ENCODE measurements around the gene NMT1. TPM values are rescaled to one million over a fixed set of nuclear protein-coding genes. Genes with fewer than 3 reads are reported as not detected.

NMT1 gene
- total RNA-seq, 1 donor: 77.6 TPM

DNA sequence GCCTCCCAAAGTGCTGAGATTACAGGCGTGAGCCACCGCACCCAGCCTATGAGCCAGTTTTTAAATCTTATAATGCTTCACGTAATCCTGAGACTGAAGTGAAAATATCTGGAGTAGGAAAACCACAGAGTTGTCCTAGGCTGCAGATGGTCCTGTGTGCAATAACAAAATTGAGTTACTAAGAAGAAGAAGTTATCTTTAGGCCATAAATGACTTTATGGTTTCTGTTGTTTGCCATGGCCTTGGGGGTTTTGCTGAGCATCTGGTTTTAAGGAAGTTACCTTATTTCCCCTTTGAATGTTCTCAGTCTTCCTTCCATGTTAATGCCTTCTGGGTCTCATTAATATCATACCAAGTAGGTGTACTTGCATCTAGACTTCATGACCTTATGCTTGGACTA lies 16.5 kb downstream of the NMT1 start:
- DNase-seq (ENCODE audit: low read depth): no peak
- no peak overlapping the region for H3K4me3 ChIP-seq (ENCODE audit: low read depth, low read length)
- TF ChIP-seq, protein P1, sequence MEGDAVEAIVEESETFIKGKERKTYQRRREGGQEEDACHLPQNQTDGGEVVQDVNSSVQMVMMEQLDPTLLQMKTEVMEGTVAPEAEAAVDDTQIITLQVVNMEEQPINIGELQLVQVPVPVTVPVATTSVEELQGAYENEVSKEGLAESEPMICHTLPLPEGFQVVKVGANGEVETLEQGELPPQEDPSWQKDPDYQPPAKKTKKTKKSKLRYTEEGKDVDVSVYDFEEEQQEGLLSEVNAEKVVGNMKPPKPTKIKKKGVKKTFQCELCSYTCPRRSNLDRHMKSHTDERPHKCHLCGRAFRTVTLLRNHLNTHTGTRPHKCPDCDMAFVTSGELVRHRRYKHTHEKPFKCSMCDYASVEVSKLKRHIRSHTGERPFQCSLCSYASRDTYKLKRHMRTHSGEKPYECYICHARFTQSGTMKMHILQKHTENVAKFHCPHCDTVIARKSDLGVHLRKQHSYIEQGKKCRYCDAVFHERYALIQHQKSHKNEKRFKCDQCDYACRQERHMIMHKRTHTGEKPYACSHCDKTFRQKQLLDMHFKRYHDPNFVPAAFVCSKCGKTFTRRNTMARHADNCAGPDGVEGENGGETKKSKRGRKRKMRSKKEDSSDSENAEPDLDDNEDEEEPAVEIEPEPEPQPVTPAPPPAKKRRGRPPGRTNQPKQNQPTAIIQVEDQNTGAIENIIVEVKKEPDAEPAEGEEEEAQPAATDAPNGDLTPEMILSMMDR (IDR thresholded peaks at IDR 0.05; ENCODE audit: insufficient read depth, low read length): no peak

- TF ChIP-seq, protein P1 (IDR thresholded peaks at IDR 0.05; ENCODE audit: insufficient read depth, low read length): no peak
- no peak overlapping the region for H3K4me3 ChIP-seq (ENCODE audit: low read depth, low read length)
- DNase-seq (ENCODE audit: low read depth): no peak
Measured at GRCh38 chr17:45081047-45081703, 20.1 kb downstream of the NMT1 start.

- TF ChIP-seq, protein P1 (IDR thresholded peaks at IDR 0.05; ENCODE audit: insufficient read depth, low read length): no peak
- no peak for DNase-seq (ENCODE audit: low read depth)
- no peak overlapping the region for H3K4me3 ChIP-seq (ENCODE audit: low read depth, low read length)
Measured at GRCh38 chr17:45086391-45086790, 25.3 kb downstream of the NMT1 start.

DNA sequence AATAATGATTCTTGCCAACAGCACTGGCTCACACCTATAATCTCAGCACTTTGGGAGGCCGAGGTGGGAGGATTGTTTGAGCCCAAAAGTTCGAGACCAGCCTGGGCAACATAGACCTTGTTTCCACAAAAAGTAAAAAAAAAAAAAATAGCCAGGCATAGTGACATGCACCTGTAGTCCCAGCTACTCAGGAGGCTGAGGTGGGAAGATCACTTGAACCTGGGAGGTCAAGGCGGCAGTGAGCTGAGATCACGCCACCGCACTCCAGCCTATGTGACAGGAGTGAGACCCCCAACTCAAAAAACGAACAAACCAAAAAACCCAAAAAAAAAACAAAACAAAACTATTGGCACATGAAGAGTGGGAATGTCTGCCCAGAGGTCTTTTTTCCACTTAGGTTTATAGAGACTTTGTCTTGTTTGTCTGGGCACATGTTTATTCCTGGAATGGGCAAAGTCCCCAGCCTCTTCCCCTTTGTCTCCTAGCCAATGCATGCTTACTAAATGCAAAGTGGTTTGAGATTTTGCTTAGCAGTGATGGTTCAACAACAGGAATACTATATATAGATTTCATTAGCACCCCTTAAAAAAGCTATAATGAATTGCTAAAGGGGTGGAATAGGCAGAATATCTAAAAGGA lies 25.9 kb downstream of the NMT1 start:
- TF ChIP-seq, protein P1 (IDR thresholded peaks at IDR 0.05; ENCODE audit: insufficient read depth, low read length): no peak
- DNase-seq (ENCODE audit: low read depth): no peak
- H3K4me3 ChIP-seq (ENCODE audit: low read depth, low read length): no peak overlapping the region

DNA sequence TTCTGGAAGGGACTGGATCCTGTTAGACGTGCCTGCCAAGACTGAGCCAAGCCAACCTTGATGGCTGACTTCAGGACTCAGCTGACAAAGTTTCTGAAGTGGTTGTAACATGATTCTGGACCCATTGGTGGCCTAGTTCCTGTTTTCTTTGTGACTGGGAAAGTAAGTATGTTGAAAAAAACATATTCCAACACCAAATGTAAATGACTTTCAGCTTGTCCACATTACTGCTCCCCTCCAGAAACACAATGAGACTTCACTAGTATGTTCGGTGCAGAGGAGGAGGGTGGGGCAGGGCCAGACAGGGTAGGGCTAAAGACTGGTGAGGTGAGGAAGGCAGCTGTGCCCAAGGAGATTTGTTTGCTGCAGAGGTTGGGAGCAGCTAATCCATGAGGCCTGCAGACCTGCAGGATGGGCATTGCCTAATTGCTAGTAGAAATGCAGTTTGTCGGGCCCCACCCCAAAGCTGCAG lies 26.4 kb downstream of the NMT1 start:
- no peak overlapping the region for H3K4me3 ChIP-seq (ENCODE audit: low read depth, low read length)
- DNase-seq (ENCODE audit: low read depth): peak; percentile 51
- TF ChIP-seq, protein P1 (IDR thresholded peaks at IDR 0.05; ENCODE audit: insufficient read depth, low read length): no peak

DNA sequence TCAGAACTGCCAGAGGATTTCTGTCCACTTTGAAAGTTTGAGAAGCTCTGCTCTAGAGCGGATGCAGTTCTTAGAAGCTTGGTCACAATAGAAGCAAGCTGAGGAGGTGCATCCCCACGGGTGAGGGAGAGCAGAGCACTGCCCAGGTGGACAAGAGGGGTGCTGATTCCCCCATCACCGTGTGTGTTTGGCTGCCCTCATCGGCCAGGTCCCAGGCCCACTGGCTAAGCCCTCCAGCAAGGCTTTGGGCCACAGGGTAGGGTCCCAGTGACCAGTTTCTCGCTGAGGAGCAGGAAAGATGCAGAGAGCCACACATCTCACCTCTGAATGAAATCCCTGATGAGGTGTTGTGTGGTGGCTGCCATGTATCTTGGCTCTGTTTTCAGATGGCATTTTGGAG lies 26.9 kb downstream of the NMT1 start:
- no peak for DNase-seq (ENCODE audit: low read depth)
- H3K4me3 ChIP-seq (ENCODE audit: low read depth, low read length): no peak overlapping the region
- TF ChIP-seq, protein P1 (IDR thresholded peaks at IDR 0.05; ENCODE audit: insufficient read depth, low read length): no peak
